GM12801 (cell line): Measurements from ENCODE around the gene NAA38.

Experiments used
- TF ChIP-seq, protein P1 (sequence below): IDR thresholded peaks from one replicate; pipeline ENCODE4 v1.5.1; 2011; ENCODE audit warnings: control low read depth; ENCODE audit not compliant: insufficient read length; ENCODE audit errors: extremely low read depth

Gene NAA38

DNA sequence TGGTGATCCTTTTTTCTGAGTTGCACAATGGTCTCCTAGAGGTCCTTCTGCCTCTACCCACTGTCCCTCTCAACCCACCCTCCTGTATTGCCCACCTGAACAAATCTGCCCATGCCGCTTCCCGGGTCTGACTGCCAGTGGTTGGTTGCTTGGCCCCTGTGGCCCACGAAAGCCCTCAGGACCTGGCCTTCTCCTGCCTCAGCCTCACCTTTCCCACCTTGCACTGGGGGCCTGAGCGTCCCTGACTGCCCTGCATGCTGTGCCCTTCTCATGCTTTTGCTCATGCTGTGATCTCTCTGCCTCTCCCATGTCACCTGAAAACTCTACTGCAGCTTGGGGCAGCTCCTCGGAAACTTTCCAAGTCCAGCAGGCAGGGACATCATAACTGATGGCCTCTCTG is 37.1 kb downstream of the NAA38 start:
- TF ChIP-seq, protein P1, sequence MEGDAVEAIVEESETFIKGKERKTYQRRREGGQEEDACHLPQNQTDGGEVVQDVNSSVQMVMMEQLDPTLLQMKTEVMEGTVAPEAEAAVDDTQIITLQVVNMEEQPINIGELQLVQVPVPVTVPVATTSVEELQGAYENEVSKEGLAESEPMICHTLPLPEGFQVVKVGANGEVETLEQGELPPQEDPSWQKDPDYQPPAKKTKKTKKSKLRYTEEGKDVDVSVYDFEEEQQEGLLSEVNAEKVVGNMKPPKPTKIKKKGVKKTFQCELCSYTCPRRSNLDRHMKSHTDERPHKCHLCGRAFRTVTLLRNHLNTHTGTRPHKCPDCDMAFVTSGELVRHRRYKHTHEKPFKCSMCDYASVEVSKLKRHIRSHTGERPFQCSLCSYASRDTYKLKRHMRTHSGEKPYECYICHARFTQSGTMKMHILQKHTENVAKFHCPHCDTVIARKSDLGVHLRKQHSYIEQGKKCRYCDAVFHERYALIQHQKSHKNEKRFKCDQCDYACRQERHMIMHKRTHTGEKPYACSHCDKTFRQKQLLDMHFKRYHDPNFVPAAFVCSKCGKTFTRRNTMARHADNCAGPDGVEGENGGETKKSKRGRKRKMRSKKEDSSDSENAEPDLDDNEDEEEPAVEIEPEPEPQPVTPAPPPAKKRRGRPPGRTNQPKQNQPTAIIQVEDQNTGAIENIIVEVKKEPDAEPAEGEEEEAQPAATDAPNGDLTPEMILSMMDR: no peak

DNA sequence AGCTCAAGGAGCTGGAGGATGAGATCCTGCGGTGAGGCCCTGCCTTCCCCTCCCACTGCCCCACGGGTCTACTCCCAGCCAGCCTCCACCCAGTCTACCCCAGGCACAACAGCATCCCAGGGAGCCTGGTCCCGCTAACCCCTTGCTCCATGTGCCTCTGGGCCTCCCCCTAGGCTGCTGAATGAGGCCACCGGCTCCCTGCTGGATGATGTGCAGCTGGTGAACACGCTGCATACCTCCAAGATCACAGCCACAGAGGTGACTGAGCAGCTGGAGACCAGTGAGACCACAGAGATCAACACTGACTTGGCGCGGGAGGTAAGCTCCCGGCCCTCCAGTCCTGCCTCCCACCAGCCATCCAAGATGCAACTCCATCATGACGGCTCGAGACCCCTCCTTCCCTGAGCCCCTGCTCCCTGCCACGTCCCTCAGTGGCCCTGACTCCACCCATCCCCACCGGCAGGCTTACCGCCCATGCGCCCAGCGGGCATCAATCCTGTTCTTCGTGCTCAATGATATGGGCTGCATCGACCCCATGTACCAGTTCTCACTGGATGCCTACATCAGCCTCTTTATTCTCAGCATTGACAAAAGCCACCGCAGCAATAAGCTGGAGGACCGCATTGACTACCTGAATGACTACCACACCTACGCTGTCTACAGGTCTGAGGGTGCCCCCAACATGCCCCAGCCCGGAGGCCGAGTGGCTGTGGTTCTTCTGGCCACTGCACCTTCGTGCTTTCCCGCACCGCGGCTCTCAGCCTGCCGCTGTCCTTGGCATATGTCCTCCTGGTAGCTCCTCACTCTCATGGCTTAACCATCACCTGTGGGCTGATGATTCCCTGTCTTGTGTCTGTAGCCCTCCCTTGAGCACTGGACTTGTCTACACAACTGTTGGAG is 38.4 kb downstream of the NAA38 start:
- TF ChIP-seq, protein P1: no peak

DNA sequence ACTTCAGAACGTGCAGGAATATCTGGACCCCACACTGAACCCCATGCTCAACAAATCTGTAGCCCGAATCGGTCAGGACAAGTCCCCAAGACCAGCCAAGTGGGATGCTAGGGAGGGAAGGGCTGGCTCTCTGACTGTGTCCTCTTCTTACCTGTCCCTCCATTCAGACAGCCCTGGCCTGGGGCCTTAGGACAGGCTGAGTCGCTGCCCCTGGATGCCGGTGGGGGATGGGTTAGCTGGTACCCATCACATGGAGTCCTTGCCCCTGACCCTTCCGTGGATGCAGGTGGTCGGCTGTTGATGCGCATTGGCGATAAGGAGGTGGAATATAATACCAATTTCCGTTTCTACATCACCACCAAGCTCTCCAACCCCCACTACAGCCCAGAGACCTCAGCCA is 39.3 kb downstream of the NAA38 start:
- TF ChIP-seq, protein P1: no peak

DNA sequence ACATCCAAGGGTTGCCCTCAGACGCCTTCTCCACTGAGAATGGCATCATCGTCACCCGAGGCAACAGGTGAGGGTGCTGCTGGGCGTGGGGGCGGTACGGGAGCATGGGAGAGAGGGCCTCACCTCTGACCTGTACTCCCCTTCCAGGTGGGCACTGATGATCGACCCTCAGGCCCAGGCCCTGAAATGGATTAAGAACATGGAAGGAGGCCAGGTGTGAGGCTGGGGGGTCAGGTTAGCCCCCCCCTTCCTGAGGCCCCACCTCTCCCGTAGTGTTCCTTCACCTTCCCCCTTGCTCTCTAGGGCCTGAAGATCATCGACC is 39.8 kb downstream of the NAA38 start:
- TF ChIP-seq, protein P1: no peak

DNA sequence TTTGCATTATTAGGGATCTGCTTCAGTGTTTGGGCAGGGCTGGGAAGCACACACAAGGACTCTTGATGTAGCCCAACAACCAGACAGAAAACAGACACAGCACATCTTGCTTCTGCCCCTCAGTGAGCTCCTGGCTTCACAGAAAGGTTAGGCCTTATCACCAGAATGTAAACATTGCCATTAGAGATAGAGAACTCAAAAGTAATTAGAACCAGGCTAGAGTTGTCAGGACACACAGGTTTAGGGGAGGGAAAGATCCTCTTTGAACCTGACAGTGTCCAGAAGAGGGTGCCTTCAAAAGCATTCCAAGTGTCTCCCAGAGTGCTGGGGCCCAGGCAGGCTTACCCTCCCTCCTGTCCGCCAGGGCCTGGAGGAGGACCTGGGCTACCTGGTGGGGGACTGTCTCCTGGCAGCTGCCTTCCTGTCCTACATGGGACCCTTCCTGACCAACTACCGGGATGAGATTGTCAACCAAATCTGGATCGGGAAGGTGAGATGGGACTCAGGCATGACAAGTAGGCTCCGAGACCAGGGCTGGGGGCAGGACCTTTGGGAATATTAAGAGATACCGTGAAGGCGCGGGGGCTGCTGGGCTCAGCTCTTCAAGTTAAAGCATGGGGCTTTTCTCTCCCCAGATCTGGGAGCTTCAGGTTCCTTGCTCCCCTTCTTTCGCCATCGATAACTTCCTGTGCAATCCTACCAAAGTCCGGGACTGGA is 40.3 kb downstream of the NAA38 start:
- TF ChIP-seq, protein P1: no peak

DNA sequence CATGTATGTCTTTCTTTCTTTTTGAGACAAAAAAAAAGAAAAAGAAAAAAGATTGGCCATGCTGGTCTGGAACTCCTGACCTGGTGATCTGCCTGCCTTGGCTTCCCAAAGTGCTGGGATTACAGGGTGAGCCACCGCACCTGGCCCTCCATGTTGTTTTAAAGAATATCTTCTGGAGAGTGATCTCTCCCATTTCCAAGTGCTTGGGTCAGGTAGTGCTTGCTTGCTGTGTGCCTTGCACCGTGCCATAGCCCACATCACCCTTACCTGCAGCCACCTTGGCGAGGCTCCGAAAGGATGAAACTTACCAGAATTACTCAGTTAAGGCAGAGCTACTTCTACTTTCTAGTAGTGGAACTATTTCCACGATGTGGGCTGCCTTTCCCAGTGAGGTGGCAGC is 42.4 kb downstream of the NAA38 start:
- TF ChIP-seq, protein P1: no peak

DNA sequence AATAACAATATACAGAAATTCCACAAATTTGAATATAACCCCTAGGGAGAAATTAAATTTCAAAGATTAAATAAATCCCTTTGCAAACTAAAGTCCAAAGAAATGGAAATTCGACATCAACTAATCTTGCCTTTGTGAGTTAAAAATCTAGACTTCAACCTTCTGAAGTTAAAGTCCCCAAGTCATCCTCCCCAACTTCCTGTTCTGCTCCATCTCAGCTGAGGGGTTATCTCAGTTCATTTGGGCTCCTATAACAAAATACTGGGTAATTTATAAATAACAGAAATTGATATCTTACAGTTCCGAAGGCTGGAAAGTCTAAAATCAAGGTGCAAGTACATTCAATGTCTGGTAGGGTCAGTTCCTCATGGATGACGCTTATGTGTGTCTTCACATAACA is 46.1 kb downstream of the NAA38 start:
- TF ChIP-seq, protein P1: no peak
